Nephron progenitor cell (in vitro differentiated cells): ENCODE results near the gene NR5A2.

Experiments
- DNase-seq: peaks from one replicate; pipeline ENCODE4 v3.0.0; 2021
- H3K27ac Mint-ChIP-seq: 2 replicates; pipeline ENCODE4 v1.8.0; 2021; ENCODE audit warnings: mild to moderate bottlenecking, moderate library complexity, mixed read lengths
- H3K27me3 Mint-ChIP-seq: 2 replicates; pipeline ENCODE4 v1.8.0; 2021; ENCODE audit warnings: mild to moderate bottlenecking, low read depth, mixed read lengths; ENCODE audit not compliant: poor library complexity
- H3K36me3 Mint-ChIP-seq: 2 replicates; pipeline ENCODE4 v1.8.0; 2021; ENCODE audit warnings: low read depth, mixed read lengths
- H3K4me1 Mint-ChIP-seq: 2 replicates; pipeline ENCODE4 v1.8.0; 2021; ENCODE audit warnings: mixed read lengths
- H3K4me3 Mint-ChIP-seq: 2 replicates; pipeline ENCODE4 v1.8.0; 2021; ENCODE audit warnings: mild to moderate bottlenecking, moderate library complexity, mixed read lengths
- H3K9me3 Mint-ChIP-seq: 2 replicates; pipeline ENCODE4 v1.8.0; 2021; ENCODE audit warnings: mild to moderate bottlenecking, moderate library complexity, mixed read lengths
- CTCF ChIP-seq: fragments of 200-600 bp; sonication (generic); IDR thresholded peaks from 2 replicates; pipeline ENCODE4 v1.5.0; 2021; ENCODE audit warnings: antibody characterized with exemption

Gene NR5A2

GRCh38 chr1:200107004-200107470 is 79.5 kb downstream of the NR5A2 start:
- H3K4me3 Mint-ChIP-seq: no peak overlapping the region
- no peaks in the 10 kb centered on the region for H3K36me3 Mint-ChIP-seq
- H3K9me3 Mint-ChIP-seq: no peaks in the 10 kb centered on the region
- H3K27me3 Mint-ChIP-seq: peaks cover 8% of the 10 kb centered on the region
- TF ChIP-seq CTCF: no peak
- no peak overlapping the region for H3K27ac Mint-ChIP-seq
- H3K4me1 Mint-ChIP-seq: peaks cover 11% of the 10 kb centered on the region
- DNase-seq: no peak

- Mint-ChIP-seq H3K4me3 (no peak overlapping the region), H3K27ac (no peak overlapping the region), H3K27me3 (peaks cover 8% of the 10 kb centered on the region), H3K36me3 (no peaks in the 10 kb centered on the region), H3K9me3 (no peaks in the 10 kb centered on the region), H3K4me1 (peaks cover 11% of the 10 kb centered on the region)
- TF ChIP-seq CTCF: no peak
- DNase-seq: no peak
Observed at GRCh38 chr1:200108659-200109058, 81.1 kb downstream of the NR5A2 start.

GRCh38 chr1:200112290-200112689 is 84.8 kb downstream of the NR5A2 start:
- peaks cover 6% of the 10 kb centered on the region for H3K4me1 Mint-ChIP-seq
- no peak for TF ChIP-seq CTCF
- H3K36me3 Mint-ChIP-seq: peaks cover 4% of the 10 kb centered on the region
- no peak for DNase-seq
- H3K27me3 Mint-ChIP-seq: peaks cover 8% of the 10 kb centered on the region
- no peak overlapping the region for H3K27ac Mint-ChIP-seq
- H3K4me3 Mint-ChIP-seq: no peak overlapping the region
- no peaks in the 10 kb centered on the region for H3K9me3 Mint-ChIP-seq

- no peak for TF ChIP-seq CTCF
- H3K4me3 Mint-ChIP-seq: no peak overlapping the region
- H3K4me1 Mint-ChIP-seq: peaks cover 4% of the 10 kb centered on the region
- peaks cover 4% of the 10 kb centered on the region for H3K36me3 Mint-ChIP-seq
- no peak overlapping the region for H3K27ac Mint-ChIP-seq
- H3K9me3 Mint-ChIP-seq: no peaks in the 10 kb centered on the region
- DNase-seq: no peak
- H3K27me3 Mint-ChIP-seq: peaks cover 4% of the 10 kb centered on the region
Observed at GRCh38 chr1:200115532-200115931, 88.0 kb downstream of the NR5A2 start.

- no peak for DNase-seq
- TF ChIP-seq CTCF: no peak
- H3K9me3 Mint-ChIP-seq: no peaks in the 10 kb centered on the region
- peaks cover 4% of the 10 kb centered on the region for H3K27me3 Mint-ChIP-seq
- no peak overlapping the region for H3K27ac Mint-ChIP-seq
- H3K36me3 Mint-ChIP-seq: peaks cover 4% of the 10 kb centered on the region
- peaks cover 4% of the 10 kb centered on the region for H3K4me1 Mint-ChIP-seq
- no peak overlapping the region for H3K4me3 Mint-ChIP-seq
Observed at GRCh38 chr1:200116324-200116723, 88.8 kb downstream of the NR5A2 start.

GRCh38 chr1:200118779-200119505 is 91.4 kb downstream of the NR5A2 start:
- no peak for TF ChIP-seq CTCF
- Mint-ChIP-seq H3K9me3 (no peaks in the 10 kb centered on the region), H3K27ac (no peak overlapping the region), H3K4me3 (no peak overlapping the region), H3K36me3 (peaks cover 10% of the 10 kb centered on the region), H3K27me3 (no peaks in the 10 kb centered on the region), H3K4me1 (peaks cover 4% of the 10 kb centered on the region)
- no peak for DNase-seq
